H1 (cell line): ENCODE results near the gene SLC32A1. TPM values are rescaled to one million over a fixed set of nuclear protein-coding genes. Genes with fewer than 3 reads are reported as not detected.

ENCODE experiments used
- CHD1 ChIP-seq: IDR thresholded peaks from 2 replicates; pipeline ENCODE4 v1.6.1; 2012; ENCODE audit warnings: low read depth, low read length, improper control_type of control experiment
- CHD2 ChIP-seq: IDR thresholded peaks from 2 replicates; pipeline ENCODE4 v1.6.1; 2012; ENCODE audit warnings: low read length, improper control_type of control experiment
- EZH2 ChIP-seq: fragments of 200-600 bp; sonication (generic); IDR thresholded peaks from 2 replicates; pipeline ENCODE4 v1.7.1; 2012; ENCODE audit warnings: low read depth, mild to moderate bottlenecking, moderate library complexity, low read length, inconsistent platforms; ENCODE audit not compliant: severe bottlenecking
- FOSL1 ChIP-seq: IDR thresholded peaks from 2 replicates; pipeline ENCODE4 v1.6.1; 2011; ENCODE audit warnings: mild to moderate bottlenecking, low read depth, low read length, moderate library complexity; ENCODE audit not compliant: insufficient read depth
- HDAC2 ChIP-seq, 2 experiments: fragments of 300-600 bp in 1 of 2; sonication (generic) in 1 of 2; IDR thresholded peaks; 2 replicates each; pipeline ENCODE4 v1.6.1; 2011 to 2012; ENCODE audit warnings: low read depth in 2 of 2, low read length in 2 of 2, mild to moderate bottlenecking in 2 of 2, moderate library complexity in 2 of 2, borderline replicate concordance in 1 of 2, inconsistent platforms in 1 of 2
- JUN ChIP-seq: IDR thresholded peaks from 2 replicates; pipeline ENCODE4 v1.6.1; 2011; ENCODE audit warnings: low read depth, mild to moderate bottlenecking, improper control_type of control experiment, low read length
- KDM1A ChIP-seq: fragments of 200-600, 300-600 bp; sonication (generic); IDR thresholded peaks from 2 replicates; pipeline ENCODE4 v1.7.1; 2016; ENCODE audit warnings: mild to moderate bottlenecking, low read length, borderline replicate concordance
- MAFK ChIP-seq: IDR thresholded peaks from 2 replicates; pipeline ENCODE4 v1.6.1; 2012; ENCODE audit warnings: low read depth, mild to moderate bottlenecking, improper control_type of control experiment, low read length
- NANOG ChIP-seq: IDR thresholded peaks from 2 replicates; pipeline ENCODE4 v1.6.1; 2011; ENCODE audit warnings: low read length, low read depth, mild to moderate bottlenecking, inconsistent platforms; ENCODE audit not compliant: insufficient read depth, poor library complexity, severe bottlenecking
- NRF1 ChIP-seq: IDR thresholded peaks from 2 replicates; pipeline ENCODE4 v1.6.1; 2011; ENCODE audit warnings: mild to moderate bottlenecking, low read depth, low read length, improper control_type of control experiment
- PHF8 ChIP-seq: fragments of 200-600 bp; sonication (generic); conservative IDR thresholded peaks from 2 replicates; pipeline ENCODE4 v1.7.1; 2012; ENCODE audit warnings: low read depth, mild to moderate bottlenecking, inconsistent platforms, low read length, moderate library complexity
- RAD21 ChIP-seq, 2 experiments: IDR thresholded peaks in 1 of 2; conservative IDR thresholded peaks in 1 of 2; 2 replicates each; pipeline ENCODE4 v1.6.1; 2011; ENCODE audit warnings: low read depth in 2 of 2, low read length in 2 of 2, improper control_type of control experiment in 1 of 2, inconsistent platforms in 1 of 2, mild to moderate bottlenecking in 1 of 2, moderate library complexity in 1 of 2
- RFX5 ChIP-seq: IDR thresholded peaks from 2 replicates; pipeline ENCODE4 v1.6.1; 2011; ENCODE audit warnings: low read depth, low read length, improper control_type of control experiment, borderline replicate concordance
- SAP30 ChIP-seq: fragments of 300-600 bp; sonication (generic); IDR thresholded peaks from 2 replicates; pipeline ENCODE4 v1.7.1; 2012; ENCODE audit warnings: low read length, moderate library complexity, mild to moderate bottlenecking, inconsistent platforms; ENCODE audit not compliant: insufficient read depth, insufficient replicate concordance
- SIRT6 ChIP-seq: IDR thresholded peaks from one replicate; pipeline ENCODE4 v1.7.1; 2012; ENCODE audit warnings: low read length, inconsistent platforms
- SP2 ChIP-seq: IDR thresholded peaks from 2 replicates; pipeline ENCODE4 v1.6.1; 2012; ENCODE audit warnings: mild to moderate bottlenecking, low read length, inconsistent platforms
- SP4 ChIP-seq: IDR thresholded peaks from 2 replicates; pipeline ENCODE4 v1.6.1; 2012; ENCODE audit warnings: low read length, inconsistent platforms
- SUZ12 ChIP-seq: fragments of 200-600 bp; sonication (generic); IDR thresholded peaks from 2 replicates; pipeline ENCODE4 v1.6.1; 2012; ENCODE audit warnings: mild to moderate bottlenecking, inconsistent platforms, low read length, moderate library complexity, mixed read lengths
- TAF1 ChIP-seq: IDR thresholded peaks from 2 replicates; pipeline ENCODE4 v1.6.1; 2011; ENCODE audit warnings: mild to moderate bottlenecking, low read depth, low read length
- TBP ChIP-seq: IDR thresholded peaks from 2 replicates; pipeline ENCODE4 v1.6.1; 2011; ENCODE audit warnings: low read depth, low read length, improper control_type of control experiment
- TCF12 ChIP-seq: IDR thresholded peaks from 2 replicates; pipeline ENCODE4 v1.6.1; 2011; ENCODE audit warnings: low read depth, mild to moderate bottlenecking, low read length
- polyA plus RNA-seq, 7 experiments: library from polyadenylated mRNA; depleted of rRNA in 3 of 7; stranded (reverse) in 5 of 7; unstranded in 2 of 7; fragments of >200 nt in 5 of 7; fragments of 200-250 nt in 2 of 7; gene quantifications; 1 replicate in 5 of 7; 2 replicates in 1 of 7; 4 replicates in 1 of 7; pipeline versions ENCODE4 v1.2.1 to v1.2.3, GENCODE V29; 2011 to 2013; ENCODE audit warnings: missing spikeins in 2 of 7, mixed read lengths in 2 of 7
- total RNA-seq: library from RNA; stranded (reverse); fragmentation: NEBNext Ultra II Directional; extraction: Animal tissue kit (Norgen Biotek cat#: 25700); gene quantifications from 2 replicates; pipeline ENCODE4 v1.2.1, GENCODE V29; 2021
- TF ChIP-seq, protein P1 (sequence below): IDR thresholded peaks from 2 replicates; pipeline ENCODE4 v1.6.1; 2011; ENCODE audit warnings: low read length, improper control_type of control experiment

Gene SLC32A1
- total and polyA plus RNA-seq, 2 of the 8 experiments (the other 6 are each of a cell fraction or from before 2014, with no cell fraction given), result 0.09 to 0.15 TPM

DNA sequence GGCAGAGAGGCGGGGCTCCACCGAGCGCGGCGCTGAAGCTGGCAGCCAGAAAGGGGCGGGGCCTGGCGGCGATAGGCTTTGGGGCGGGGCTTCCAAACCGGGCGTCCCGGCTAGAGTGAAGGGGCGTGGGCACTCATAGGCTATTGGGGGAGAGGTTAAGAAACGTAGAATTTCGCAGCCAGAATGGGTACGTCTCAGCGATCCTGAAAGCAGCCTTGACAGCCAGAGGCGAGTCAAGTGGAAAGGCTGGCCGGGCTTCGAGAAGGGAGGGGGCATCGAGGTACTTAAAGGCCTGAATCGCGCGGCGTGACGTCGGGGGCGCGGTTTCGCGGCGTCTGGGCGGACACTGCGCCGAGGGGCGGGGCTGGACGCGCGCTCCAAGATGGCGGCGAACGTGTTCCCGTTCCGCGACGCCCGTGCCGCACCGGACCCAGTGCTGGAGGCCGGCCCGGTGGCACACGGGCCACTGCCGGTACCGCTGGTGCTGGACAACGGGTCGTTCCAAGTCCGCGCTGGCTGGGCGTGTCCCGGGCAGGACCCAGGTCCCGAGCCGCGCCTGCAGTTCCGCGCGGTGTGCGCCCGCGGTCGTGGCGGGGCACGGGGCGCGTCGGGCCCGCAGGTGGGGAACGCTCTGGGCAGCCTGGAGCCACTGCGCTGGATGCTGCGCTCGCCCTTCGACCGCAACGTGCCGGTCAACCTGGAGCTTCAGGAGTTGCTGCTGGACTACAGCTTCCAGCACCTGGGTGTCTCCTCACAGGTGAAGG is 24.0 kb downstream of the SLC32A1 start, which contains the start of gene ACTR5 (continued):
- TF ChIP-seq MAFK, result no peak
- no peak for TF ChIP-seq NRF1
- TF ChIP-seq SUZ12, result no peak
- no peak for TF ChIP-seq SP2
- peak; percentile 35; the same call in 1 of the 2 replicates for TF ChIP-seq TBP
- TF ChIP-seq PHF8, result peak; percentile 80
- no peak for TF ChIP-seq JUN
- no peak for TF ChIP-seq SIRT6
- TF ChIP-seq SP4, result 0 out of 2 replicates have a peak, but pooled peaks have one; percentile 49
- TF ChIP-seq, protein P1, sequence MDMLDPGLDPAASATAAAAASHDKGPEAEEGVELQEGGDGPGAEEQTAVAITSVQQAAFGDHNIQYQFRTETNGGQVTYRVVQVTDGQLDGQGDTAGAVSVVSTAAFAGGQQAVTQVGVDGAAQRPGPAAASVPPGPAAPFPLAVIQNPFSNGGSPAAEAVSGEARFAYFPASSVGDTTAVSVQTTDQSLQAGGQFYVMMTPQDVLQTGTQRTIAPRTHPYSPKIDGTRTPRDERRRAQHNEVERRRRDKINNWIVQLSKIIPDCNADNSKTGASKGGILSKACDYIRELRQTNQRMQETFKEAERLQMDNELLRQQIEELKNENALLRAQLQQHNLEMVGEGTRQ, result no peak
- TF ChIP-seq TCF12, result no peak
- no peak for TF ChIP-seq CHD2
- peak in 1 of 2 experiments; percentile 77; a peak in 2 of 4 replicates for TF ChIP-seq HDAC2 (IDR thresholded peaks at IDR 0.05; ENCODE audit: borderline replicate concordance in 1 of 2, low read depth in 2 of 2, low read length in 2 of 2)
- TF ChIP-seq SAP30, result no peak
- TF ChIP-seq RFX5, result no peak
- TF ChIP-seq TAF1, result peak; percentile 73
- no peak for TF ChIP-seq EZH2
- no peak for TF ChIP-seq KDM1A
- no peak for TF ChIP-seq CHD1
- no peak for TF ChIP-seq FOSL1
- TF ChIP-seq RAD21 (IDR thresholded peaks at IDR 0.05 in 1 of 2, conservative IDR thresholded peaks at IDR 0.05 in 1 of 2; ENCODE audit: low read depth in 2 of 2, low read length in 2 of 2), result no peak
- TF ChIP-seq NANOG, result no peak
